Measurements from ENCODE around the gene STK16. TPM values are rescaled to one million over a fixed set of nuclear protein-coding genes. Genes with fewer than 3 reads are reported as not detected.

STK16 gene
- polyA plus RNA-seq, 1 donor from 2014 or later: 64.9 TPM

GRCh38 chr2:219207884-219208740 is 37.2 kb upstream of the STK16 start:
- no peaks in the 10 kb centered on the region for H3K79me2 ChIP-seq (replicated peaks; ENCODE audit: insufficient read depth, low read length)
- no peaks in the 10 kb centered on the region for H3K9me3 ChIP-seq (ENCODE audit: low read length)
- peak overlapping the region; percentile 78 for H3K4me3 ChIP-seq (ENCODE audit: low read length)
- H3K9me2 ChIP-seq (ENCODE audit: insufficient read depth, low read length): no peaks in the 10 kb centered on the region
- peak overlapping the region; percentile 90 for H3K9ac ChIP-seq (ENCODE audit: low read length)
- TF ChIP-seq POLR2AphosphoS5 (IDR thresholded peaks at IDR 0.05) (no peak), MXI1 (conservative IDR thresholded peaks at IDR 0.05; ENCODE audit: poor library complexity, severe bottlenecking) (no peak), TAF1 (IDR thresholded peaks at IDR 0.05; ENCODE audit: low read depth) (no peak), EZH2 (IDR thresholded peaks at IDR 0.05; ENCODE audit: borderline replicate concordance, insufficient read depth, low read length, poor library complexity, severe bottlenecking) (no peak)
- H3F3A ChIP-seq (ENCODE audit: insufficient read depth, low read length, poor library complexity, severe bottlenecking): no peaks in the 10 kb centered on the region
- no peak overlapping the region for H3K27ac ChIP-seq (ENCODE audit: low read length)
- no peak overlapping the region for H3K4me2 ChIP-seq (ENCODE audit: low read length)
- H4K20me1 ChIP-seq (ENCODE audit: insufficient read depth): no peaks in the 10 kb centered on the region
- H2AFZ ChIP-seq (ENCODE audit: low read depth, low read length): no peak overlapping the region
- no peaks in the 10 kb centered on the region for H3K27me3 ChIP-seq (ENCODE audit: insufficient read depth, low read depth, low read length)
- H3K36me3 ChIP-seq (ENCODE audit: insufficient read depth, low read length): no peaks in the 10 kb centered on the region

GRCh38 chr2:219209236-219210195 is 35.8 kb upstream of the STK16 start:
- H3K9ac ChIP-seq (ENCODE audit: low read length): no peak overlapping the region
- TF ChIP-seq SMC3 (conservative IDR thresholded peaks at IDR 0.05; ENCODE audit: poor library complexity) (no peak), CTCF (IDR thresholded peaks at IDR 0.05; ENCODE audit: poor library complexity, severe bottlenecking) (no peak), RAD21 (conservative IDR thresholded peaks at IDR 0.05) (no peak), EZH2 (IDR thresholded peaks at IDR 0.05; ENCODE audit: borderline replicate concordance, insufficient read depth, low read length, poor library complexity, severe bottlenecking) (no peak), MXI1 (conservative IDR thresholded peaks at IDR 0.05; ENCODE audit: poor library complexity, severe bottlenecking) (no peak), TAF1 (IDR thresholded peaks at IDR 0.05; ENCODE audit: low read depth) (no peak), POLR2AphosphoS5 (IDR thresholded peaks at IDR 0.05) (no peak), REST (IDR thresholded peaks at IDR 0.05; ENCODE audit: borderline replicate concordance) (no peak), EP300 (conservative IDR thresholded peaks at IDR 0.05; ENCODE audit: poor library complexity, severe bottlenecking) (no peak)
- no peaks in the 10 kb centered on the region for H3K9me2 ChIP-seq (ENCODE audit: insufficient read depth, low read length)
- H4K20me1 ChIP-seq (ENCODE audit: insufficient read depth): no peaks in the 10 kb centered on the region
- H3K9me3 ChIP-seq (ENCODE audit: low read length): no peaks in the 10 kb centered on the region
- no peaks in the 10 kb centered on the region for H3F3A ChIP-seq (ENCODE audit: insufficient read depth, low read length, poor library complexity, severe bottlenecking)
- no peak overlapping the region for H3K27ac ChIP-seq (ENCODE audit: low read length)
- no peak overlapping the region for H3K4me3 ChIP-seq (ENCODE audit: low read length)
- H3K27me3 ChIP-seq (ENCODE audit: insufficient read depth, low read depth, low read length): no peaks in the 10 kb centered on the region
- H2AFZ ChIP-seq (ENCODE audit: low read depth, low read length): no peak overlapping the region
- H3K79me2 ChIP-seq (replicated peaks; ENCODE audit: insufficient read depth, low read length): no peaks in the 10 kb centered on the region
- no peak overlapping the region for H3K4me2 ChIP-seq (ENCODE audit: low read length)
- H3K36me3 ChIP-seq (ENCODE audit: insufficient read depth, low read length): no peaks in the 10 kb centered on the region

All from neural cell (in vitro differentiated cells).